ENCODE measurements around the gene DNAJC16. TPM values are rescaled to one million over a fixed set of nuclear protein-coding genes. Genes with fewer than 3 reads are reported as not detected.

The DNAJC16 gene
- total and polyA plus RNA-seq, 2 of the 13 experiments (the other 11 are each of a cell fraction or from before 2014, with no cell fraction given) = 11.4 to 15.4 TPM

- TF ChIP-seq ZBTB1 (CRISPR knock-in tag; IDR thresholded peaks at IDR 0.05; ENCODE audit: borderline replicate concordance) = no peak
- TF ChIP-seq FOXC1 (CRISPR knock-in tag; IDR thresholded peaks at IDR 0.05; ENCODE audit: borderline replicate concordance) = peak; percentile 37; the same call in 1 of the 2 replicates
- TF ChIP-seq ZBTB2 (CRISPR knock-in tag; IDR thresholded peaks at IDR 0.05; ENCODE audit: low read depth) = peak; percentile 91
- TF ChIP-seq HNF1A (IDR thresholded peaks at IDR 0.05; ENCODE audit: low read depth) = no peak
- TF ChIP-seq HNF1A (CRISPR knock-in tag; IDR thresholded peaks at IDR 0.05; ENCODE audit: borderline replicate concordance) = no peak
- TF ChIP-seq ZXDC (CRISPR knock-in tag; IDR thresholded peaks at IDR 0.05) = peak; percentile 75; the same call in 1 of the 2 replicates
- peak; percentile 85 for TF ChIP-seq ZEB1 (IDR thresholded peaks at IDR 0.05; ENCODE audit: insufficient replicate concordance, low read depth)
- no peak for TF ChIP-seq ZNF619 (CRISPR knock-in tag; IDR thresholded peaks at IDR 0.05)
- TF ChIP-seq SAFB2 (CRISPR knock-in tag; IDR thresholded peaks at IDR 0.05; ENCODE audit: borderline replicate concordance, low read depth) = no peak
- peak; percentile 65 for TF ChIP-seq CTCF (CRISPR knock-in tag; IDR thresholded peaks at IDR 0.05)
- peak; percentile 84; the same call in 1 of the 2 replicates for TF ChIP-seq SALL2 (CRISPR knock-in tag; IDR thresholded peaks at IDR 0.05)
- TF ChIP-seq MXD4 (CRISPR knock-in tag; IDR thresholded peaks at IDR 0.05) = peak; percentile 41
- TF ChIP-seq ZMAT3 (CRISPR knock-in tag; conservative IDR thresholded peaks at IDR 0.05) = peak; percentile 90
- no peak for TF ChIP-seq SNAPC5 (CRISPR knock-in tag; IDR thresholded peaks at IDR 0.05; ENCODE audit: borderline replicate concordance)
- TF ChIP-seq ZBTB7A (CRISPR knock-in tag; IDR thresholded peaks at IDR 0.05) = no peak
Observed at GRCh38 chr1:15526490-15527339, at the start of gene DNAJC16 (continued).

All from HepG2 (cell line).